GM12878 (cell line): ENCODE measurements around the gene POLR1F. TPM values are rescaled to one million over a fixed set of nuclear protein-coding genes. Genes with fewer than 3 reads are reported as not detected.

Experiments
- CTCF ChIP-seq, 3 experiments: IDR thresholded peaks in 2 of 3; conservative IDR thresholded peaks in 1 of 3; 2 replicates each; pipeline ENCODE4 v1.5.1; 2011; ENCODE audit warnings: low read depth in 3 of 3, low read length in 3 of 3, mild to moderate bottlenecking in 3 of 3, control low read depth in 2 of 3, moderate library complexity in 2 of 3, inconsistent platforms in 1 of 3, mixed read lengths in 1 of 3; ENCODE audit not compliant: control insufficient read depth in 2 of 3, insufficient read depth in 1 of 3; ENCODE audit errors: extremely low read depth in 1 of 3
- FOXK2 ChIP-seq: fragments of 450-650 bp; IDR thresholded peaks from 2 replicates; pipeline ENCODE4 v1.6.1; 2017; ENCODE audit warnings: mild to moderate bottlenecking, moderate library complexity
- JUND ChIP-seq: IDR thresholded peaks from 2 replicates; pipeline ENCODE4 v1.6.1; 2012; ENCODE audit warnings: low read depth, mild to moderate bottlenecking, low read length, improper control_type of control experiment, moderate library complexity
- KDM1A ChIP-seq: fragments of 200-600 bp; sonication (generic); IDR thresholded peaks from 2 replicates; pipeline ENCODE4 v1.6.1; 2016; ENCODE audit warnings: borderline replicate concordance
- RAD21 ChIP-seq: IDR thresholded peaks from 2 replicates; pipeline ENCODE4 v1.6.1; 2011; ENCODE audit warnings: mild to moderate bottlenecking, low read depth, low read length, moderate library complexity; ENCODE audit not compliant: insufficient read depth
- SMC3 ChIP-seq: IDR thresholded peaks from 2 replicates; pipeline ENCODE4 v1.6.1; 2011; ENCODE audit warnings: low read length, improper control_type of control experiment, borderline replicate concordance
- ZNF592 ChIP-seq: fragments of 450-650 bp; IDR thresholded peaks from 2 replicates; pipeline ENCODE4 v1.6.1; 2017; ENCODE audit warnings: mild to moderate bottlenecking, moderate library complexity
- polyA plus RNA-seq, 11 experiments: library from polyadenylated mRNA; depleted of rRNA in 4 of 11; unstranded in 6 of 11; stranded (reverse) in 5 of 11; fragments of >200 nt; fragmentation: Nextera tagmentation in 4 of 11; fragmentation: Illumina TruSeq in 1 of 11; extraction: Ambion mirVana in 4 of 11; extraction: Trizol in 1 of 11; gene quantifications; 1 replicate in 1 of 11; 2 replicates in 10 of 11; pipeline versions ENCODE4 v1.2.1 to v1.2.3, GENCODE V29; 2011 to 2016; ENCODE audit warnings: inconsistent platforms in 2 of 11, missing spikeins in 2 of 11, low read depth in 1 of 11
- total RNA-seq, 4 experiments: library from RNA; depleted of rRNA in 3 of 4; stranded (reverse); fragments of >200 nt in 3 of 4; fragmentation: Illumina TruSeq in 1 of 4; extraction: Trizol in 1 of 4; gene quantifications; 2 replicates each; pipeline versions ENCODE4 v1.2.1 to v1.2.3, GENCODE V29; 2013 to 2021

POLR1F gene
- total and polyA plus RNA-seq, 10 of the 15 experiments (the other 5 are each of a cell fraction or from before 2014, with no cell fraction given): 16.9 to 129 (median 29.7) TPM

GRCh38 chr7:19665399-19666008 lies 43.3 kb downstream of the POLR1F start (continued):
- TF ChIP-seq CTCF (IDR thresholded peaks at IDR 0.05 in 2 of 3, conservative IDR thresholded peaks at IDR 0.05 in 1 of 3; ENCODE audit: control insufficient read depth in 2 of 3, extremely low read depth in 1 of 3, insufficient read depth in 1 of 3, low read depth in 3 of 3, low read length in 3 of 3) (peak; percentile 38 to 68 (median 49); a peak in 3 of 6 replicates), JUND (no peak), RAD21 (peak; percentile 64), FOXK2 (no peak), KDM1A (no peak), ZNF592 (no peak), SMC3 (peak; percentile 37; the same call in 1 of the 2 replicates)
- TF ChIP-seq, all 136 proteins: peak for 3
